Testis (tissue), 2 donors: ENCODE measurements around the gene C5orf63.

Experiments
- POLR2A ChIP-seq: fragments of 450-650 bp; IDR thresholded peaks from one replicate; pipeline ENCODE4 v1.6.1; 2017; ENCODE audit warnings: antibody characterized with exemption, mild to moderate bottlenecking, moderate library complexity
- TF ChIP-seq, protein P1 (sequence below), 3 experiments: fragments of 450-650 bp in 2 of 3; fragments of 200-600 bp in 1 of 3; sonication (generic) in 1 of 3; IDR thresholded peaks; one replicate each; pipeline ENCODE4 v1.5.1; 2016 to 2019; ENCODE audit warnings: antibody characterized with exemption in 3 of 3, mild to moderate bottlenecking in 2 of 3, moderate library complexity in 1 of 3

DNA sequence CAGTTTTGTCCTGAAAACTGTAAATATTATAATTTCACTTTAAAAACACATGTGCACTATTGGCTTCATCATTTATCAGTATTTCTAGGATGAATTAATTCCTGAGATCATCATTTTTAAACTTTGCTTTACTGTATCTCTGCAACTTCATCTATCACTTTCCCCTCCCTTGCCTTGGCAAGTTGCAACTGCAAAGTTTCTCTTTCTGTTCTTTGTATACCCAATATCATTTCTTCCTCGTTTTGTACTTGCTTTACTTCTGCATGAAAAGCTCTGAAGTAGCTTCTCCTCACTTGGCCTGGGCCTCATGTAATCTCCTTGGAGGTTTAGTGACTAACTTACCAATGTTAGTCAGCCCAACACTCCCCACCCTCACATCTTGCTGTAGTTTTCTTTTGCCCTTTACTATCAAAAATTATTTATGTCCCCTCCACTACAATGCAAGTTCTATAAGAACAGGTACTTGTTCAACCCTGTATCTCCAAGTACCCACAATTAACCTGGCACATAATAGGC lies 12.8 kb downstream of the C5orf63 start:
- TF ChIP-seq, protein P1, sequence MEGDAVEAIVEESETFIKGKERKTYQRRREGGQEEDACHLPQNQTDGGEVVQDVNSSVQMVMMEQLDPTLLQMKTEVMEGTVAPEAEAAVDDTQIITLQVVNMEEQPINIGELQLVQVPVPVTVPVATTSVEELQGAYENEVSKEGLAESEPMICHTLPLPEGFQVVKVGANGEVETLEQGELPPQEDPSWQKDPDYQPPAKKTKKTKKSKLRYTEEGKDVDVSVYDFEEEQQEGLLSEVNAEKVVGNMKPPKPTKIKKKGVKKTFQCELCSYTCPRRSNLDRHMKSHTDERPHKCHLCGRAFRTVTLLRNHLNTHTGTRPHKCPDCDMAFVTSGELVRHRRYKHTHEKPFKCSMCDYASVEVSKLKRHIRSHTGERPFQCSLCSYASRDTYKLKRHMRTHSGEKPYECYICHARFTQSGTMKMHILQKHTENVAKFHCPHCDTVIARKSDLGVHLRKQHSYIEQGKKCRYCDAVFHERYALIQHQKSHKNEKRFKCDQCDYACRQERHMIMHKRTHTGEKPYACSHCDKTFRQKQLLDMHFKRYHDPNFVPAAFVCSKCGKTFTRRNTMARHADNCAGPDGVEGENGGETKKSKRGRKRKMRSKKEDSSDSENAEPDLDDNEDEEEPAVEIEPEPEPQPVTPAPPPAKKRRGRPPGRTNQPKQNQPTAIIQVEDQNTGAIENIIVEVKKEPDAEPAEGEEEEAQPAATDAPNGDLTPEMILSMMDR (IDR thresholded peaks at IDR 0.05), result no peak
- TF ChIP-seq POLR2A, result no peak
